Right lobe of liver (tissue), 4 donors: ENCODE data around the gene NRXN2.

Experiments used
- CTCF ChIP-seq, 4 donors: fragments of 200-600 bp in 3 of 4; fragments of 450-650 bp in 1 of 4; IDR thresholded peaks; one replicate each; pipeline versions ENCODE4 v1.5.1 to v1.8.0; 2016 to 2022; ENCODE audit warnings: antibody characterized with exemption in 4 of 4, mild to moderate bottlenecking in 2 of 4
- POLR2A ChIP-seq: fragments of 450-650 bp; IDR thresholded peaks from one replicate; pipeline ENCODE4 v1.6.1; 2017; ENCODE audit warnings: antibody characterized with exemption, mild to moderate bottlenecking
- donor health status: DM: no; HTN: no; CAD: no.
- donor health status: DM: no; HTN: no; CAD: no.
- donor health status: DM: no; HTN: yes; CAD: no.

GRCh38 chr11:64566915-64567891, 155.8 kb downstream of the NRXN2 start:
- TF ChIP-seq CTCF (IDR thresholded peaks at IDR 0.05): no peak
- no peak for TF ChIP-seq POLR2A
